ENCODE results near the gene OSBP.

- TF ChIP-seq CTCF (IDR thresholded peaks at IDR 0.05; ENCODE audit: low read depth, low read length), result no peak
- TF ChIP-seq EZH2phosphoT487 (IDR thresholded peaks at IDR 0.05; ENCODE audit: low read depth), result no peak
Measured at GRCh38 chr11:59630493-59630892, 14.9 kb upstream of the OSBP start.

Measured in OCI-LY3 (cell line).